ENCODE results near the gene PNLIP. TPM values are rescaled to one million over a fixed set of nuclear protein-coding genes. Genes with fewer than 3 reads are reported as not detected.

Gene PNLIP
- total RNA-seq, 4 donors from 2014 or later: 1.1 TPM; not detected in 3

- no peak for ATAC-seq (ENCODE audit: low FRiP score)
- no peak for TF ChIP-seq CTCF (IDR thresholded peaks at IDR 0.05)
Measured at GRCh38 chr10:116599991-116600390, 54.3 kb downstream of the PNLIP start.

GRCh38 chr10:116602648-116603400 lies 57.1 kb downstream of the PNLIP start:
- TF ChIP-seq CTCF (IDR thresholded peaks at IDR 0.05): no peak
- ATAC-seq (ENCODE audit: low FRiP score) (no peak), DNase-seq (ENCODE audit: low spot score) (no peak)

More at GRCh38 chr10:116599991-116600390, 54.3 kb downstream of the PNLIP start:
- DNase-seq (ENCODE audit: low spot score): no peak

GRCh38 chr10:116606061-116606483 lies 60.3 kb downstream of the PNLIP start:
- ATAC-seq (ENCODE audit: low FRiP score): no peak
- DNase-seq (ENCODE audit: low spot score): no peak
- no peak for TF ChIP-seq CTCF (IDR thresholded peaks at IDR 0.05)

- TF ChIP-seq CTCF (IDR thresholded peaks at IDR 0.05): no peak
- no peak for DNase-seq (ENCODE audit: low spot score)
- no peak for ATAC-seq (ENCODE audit: low FRiP score)
Measured at GRCh38 chr10:116607336-116607735, 61.6 kb downstream of the PNLIP start.

- DNase-seq (ENCODE audit: low spot score) (no peak), ATAC-seq (ENCODE audit: low FRiP score) (peak; percentile 34)
- no peak for TF ChIP-seq CTCF (IDR thresholded peaks at IDR 0.05)
Measured at GRCh38 chr10:116608686-116609594, 63.2 kb downstream of the PNLIP start.

- DNase-seq (ENCODE audit: low spot score) (no peak), ATAC-seq (ENCODE audit: low FRiP score) (no peak)
- TF ChIP-seq CTCF (IDR thresholded peaks at IDR 0.05): no peak
Measured at GRCh38 chr10:116610443-116611152, 64.9 kb downstream of the PNLIP start.

Measured in omental fat pad (tissue), 4 donors.